K562 (cell line): ENCODE measurements around the gene KRTAP5-1. TPM values are rescaled to one million over a fixed set of nuclear protein-coding genes. Genes with fewer than 3 reads are reported as not detected.
"Not testable (repeated sequence)": the region's sequence is repeated elsewhere in the genome, so short reads cannot be mapped to it uniquely, and the experiment has no call there.

ENCODE experiments used
- ATAC-seq: fragments of 200-7000 bp; cut with Tn5 transposase; 3 replicates; pipeline ENCODE4 v1.9.1; 2020; ENCODE audit warnings: moderate library complexity
- BruUV-seq: library from RNA; stranded (reverse); fragments of 400-500 nt; replicated peaks from 2 replicates; lab custom pipeline; 2021; lab: Mats Ljungman, UMichigan
- CTCF ChIA-PET: fragments of 300-600 bp; formaldehyde crosslinking; extraction: SDS; loops from one replicate; lab custom pipeline; 2021; ENCODE audit warnings: low intra/inter-chr PET ratio; lab: Yijun Ruan, JAX
- POLR2A ChIA-PET: fragments of 300-600, 350-650 bp; sonication (Branson Sonifier 250); formaldehyde crosslinking; extraction: SDS; loops from one replicate; lab custom pipeline; 2021; ENCODE audit warnings: antibody characterized with exemption, inconsistent platforms; lab: Yijun Ruan, JAX
- DNase-seq, 4 experiments: peaks; one replicate each; pipeline versions ENCODE4 v3.0.0 to v3.0.0-alpha.2; 2011 to 2018; ENCODE audit warnings: low spot score in 3 of 4, mixed read lengths in 3 of 4; ENCODE audit errors: extremely low read depth in 1 of 4
- FAIRE-seq: peaks from 2 replicates; lab custom pipeline; 2011; peaks lifted over from hg19 to GRCh38; lab: Jason Lieb, UNC
- H2AFZ ChIP-seq: 2 replicates; pipeline ENCODE4 v1.6.0; 2011; ENCODE audit warnings: low read depth, low read length, control low read depth, inconsistent platforms
- H3K27ac ChIP-seq: fragments of 200-600 bp; 3 replicates; pipeline ENCODE4 v1.8.0; 2011; ENCODE audit warnings: low read depth, mild to moderate bottlenecking, control low read depth, inconsistent platforms, low read length, moderate library complexity, mixed read lengths; ENCODE audit errors: extremely low read depth
- H3K27me3 ChIP-seq, 2 experiments: fragments of 300-600 bp in 1 of 2; 2 replicates in 1 of 2; 3 replicates in 1 of 2; pipeline versions ENCODE4 v1.6.0 to v1.8.0; 2011; ENCODE audit warnings: inconsistent platforms in 2 of 2, low read length in 2 of 2, mild to moderate bottlenecking in 1 of 2, mixed read lengths in 1 of 2, moderate library complexity in 1 of 2; ENCODE audit not compliant: control insufficient read depth in 2 of 2, insufficient read depth in 2 of 2
- H3K36me3 ChIP-seq: fragments of 300-600 bp; 3 replicates; pipeline ENCODE4 v1.8.0; 2011; ENCODE audit warnings: mild to moderate bottlenecking, low read length, inconsistent platforms; ENCODE audit not compliant: control insufficient read depth, insufficient read depth
- H3K4me1 ChIP-seq, 2 experiments: fragments of 200-600 bp in 1 of 2; replicated peaks in 1 of 2; 2 replicates in 1 of 2; 3 replicates in 1 of 2; pipeline versions ENCODE4 v1.5.1 to v1.8.0; 2011; ENCODE audit warnings: inconsistent platforms in 2 of 2, low read length in 2 of 2, mild to moderate bottlenecking in 1 of 2, mixed read lengths in 1 of 2, moderate library complexity in 1 of 2; ENCODE audit not compliant: control insufficient read depth in 2 of 2, insufficient read depth in 2 of 2
- H3K4me2 ChIP-seq: 2 replicates; pipeline ENCODE4 v1.6.1; 2011; ENCODE audit warnings: low read length, control low read depth, inconsistent platforms, mixed read lengths; ENCODE audit not compliant: insufficient read depth
- H3K4me3 ChIP-seq: fragments of 200-600 bp; sonication (generic), shearing (Covaris generic); 2 replicates; pipeline ENCODE4 v1.5.1; 2016; ENCODE audit warnings: control low read depth, inconsistent platforms
- H3K79me2 ChIP-seq: fragments of 200-600 bp; 3 replicates; pipeline ENCODE4 v1.8.0; 2011; ENCODE audit warnings: low read length, inconsistent platforms; ENCODE audit not compliant: control insufficient read depth, insufficient read depth
- H3K9ac ChIP-seq, 2 experiments: 2 replicates each; pipeline versions ENCODE4 v1.6.0 to v1.6.1; 2011; ENCODE audit warnings: low read depth in 2 of 2, low read length in 2 of 2, control low read depth in 1 of 2, inconsistent platforms in 1 of 2, mild to moderate bottlenecking in 1 of 2, mixed read lengths in 1 of 2; ENCODE audit not compliant: insufficient read depth in 1 of 2
- H3K9me1 ChIP-seq: one replicate; pipeline ENCODE4 v1.6.0; 2011; ENCODE audit warnings: inconsistent platforms, mild to moderate bottlenecking, low read length, moderate library complexity; ENCODE audit not compliant: control insufficient read depth, insufficient read depth
- H3K9me3 ChIP-seq: replicated peaks from 2 replicates; pipeline ENCODE4 v1.5.1; 2011; ENCODE audit warnings: low read depth, low read length, inconsistent platforms; ENCODE audit not compliant: control insufficient read depth, insufficient read depth
- H4K20me1 ChIP-seq: replicated peaks from 2 replicates; pipeline ENCODE4 v1.6.1; 2011; ENCODE audit warnings: low read length, inconsistent platforms, mixed read lengths; ENCODE audit not compliant: control insufficient read depth, insufficient read depth
- ATF7 ChIP-seq: fragments of 450-650 bp; IDR thresholded peaks from 2 replicates; pipeline ENCODE4 v1.7.1; 2014; ENCODE audit warnings: mild to moderate bottlenecking, moderate library complexity
- FOXJ3 ChIP-seq: sonication (generic); formaldehyde crosslinking; IDR thresholded peaks from 2 replicates; pipeline ENCODE4 v1.4.0; 2020; ENCODE audit warnings: mild to moderate bottlenecking, missing genetic modification reagents
- FUS ChIP-seq: fragments of 200-400 bp; formaldehyde crosslinking; optimal IDR thresholded peaks from 2 replicates; pipeline ENCODE3; 2017; ENCODE audit warnings: low read depth, low read length
- IRF9 ChIP-seq: fragments of 450-650 bp; IDR thresholded peaks from 2 replicates; pipeline ENCODE4 v1.6.1; 2016; ENCODE audit warnings: missing biosample characterization, missing genetic modification characterization
- L3MBTL2 ChIP-seq: fragments of 450-650 bp; IDR thresholded peaks from 2 replicates; pipeline ENCODE4 v1.6.1; 2016; ENCODE audit warnings: mild to moderate bottlenecking, moderate library complexity
- POLR2B ChIP-seq: fragments of 450-650 bp; IDR thresholded peaks from 2 replicates; pipeline ENCODE4 v1.6.1; 2018; ENCODE audit warnings: low read depth; ENCODE audit not compliant: partially characterized antibody
- WGBS: fragments of 100-300 bp; shearing (Covaris generic); methylation state at CpG from one replicate; pipeline ENCODE4 v1.1.6; 2016; ENCODE audit warnings: low coverage, mixed read lengths; ENCODE audit not compliant: insufficient coverage; ENCODE audit errors: missing lambda C conversion rate; 5-methylcytosine and 5-hydroxymethylcytosine counted together
- in situ Hi-C: fragments of 300-500 bp; cut with MboI; formaldehyde crosslinking; loops from 4 replicates; pipeline ENCODE4 v1.15.0; 2018; ENCODE audit warnings: inconsistent platforms, mixed read lengths
- intact Hi-C: fragments of 100-400 bp; cut with micrococcal nuclease; formaldehyde crosslinking; loops from 2 replicates; pipeline ENCODE4 v1.14.2; 2022
- polyA plus RNA-seq, 8 experiments: library from polyadenylated mRNA; depleted of rRNA in 4 of 8; stranded (reverse) in 5 of 8; unstranded in 3 of 8; fragments of >200 nt; fragmentation: Nextera tagmentation in 2 of 8; fragmentation: Illumina TruSeq in 1 of 8; extraction: Ambion mirVana in 2 of 8; extraction: Trizol in 1 of 8; gene quantifications; 2 replicates each; pipeline versions ENCODE4 v1.2.1 to v1.2.3, GENCODE V29; 2011 to 2014; ENCODE audit warnings: inconsistent platforms in 1 of 8, missing spikeins in 1 of 8
- total RNA-seq, 7 experiments: library from RNA; depleted of rRNA in 6 of 7; stranded (reverse); fragments of >200 nt in 6 of 7; fragmentation: Illumina TruSeq in 2 of 7; extraction: Trizol in 2 of 7; gene quantifications; 2 replicates each; pipeline versions ENCODE4 v1.2.1 to v1.2.3, GENCODE V29; 2011 to 2021; ENCODE audit warnings: low replicate concordance in 1 of 7

The KRTAP5-1 gene
- total and polyA plus RNA-seq, 9 of the 15 experiments (the other 6 are each of a cell fraction or from before 2014, with no cell fraction given): not detected

- TF ChIP-seq L3MBTL2: no peak
- TF ChIP-seq FUS: no peak
- no peak for TF ChIP-seq POLR2B
- TF ChIP-seq IRF9 (tag): no peak
- TF ChIP-seq FOXJ3: no peak
- TF ChIP-seq ATF7: no peak
Measured at GRCh38 chr11:1603629-1604028, 18.5 kb upstream of the KRTAP5-1 start (continued).

GRCh38 chr11:1601663-1602062, 16.6 kb upstream of the KRTAP5-1 start:
- in situ Hi-C loops, POLR2A ChIA-PET: not testable (repeated sequence)
- peak; percentile 23 for FAIRE-seq

More at GRCh38 chr11:1601663-1602062, 16.6 kb upstream of the KRTAP5-1 start:
- H4K20me1 ChIP-seq, H3K4me2 ChIP-seq, intact Hi-C loops, H3K9me1 ChIP-seq, CTCF ChIA-PET, H3K36me3 ChIP-seq, H3K9me3 ChIP-seq, H3K4me1 ChIP-seq, H2AFZ ChIP-seq, H3K79me2 ChIP-seq, H3K9ac ChIP-seq, DNase-seq, H3K27ac ChIP-seq, H3K4me3 ChIP-seq, BruUV-seq, ATAC-seq: not testable (repeated sequence)
- WGBS: 0% methylated on average over 2 of the region's 3 CpGs
- peaks cover 12 to 38% of the 10 kb centered on the region in 2 experiments for H3K27me3 ChIP-seq
